K562 (cell line): Measurements from ENCODE around the gene PEDS1. TPM values are rescaled to one million over a fixed set of nuclear protein-coding genes. Genes with fewer than 3 reads are reported as not detected.

Experiments used
- ATF1 ChIP-seq, 2 experiments: fragments of 450-650 bp in 1 of 2; IDR thresholded peaks; 2 replicates each; pipeline ENCODE4 v1.6.1; 2016; ENCODE audit warnings: missing compliant biosample characterization in 1 of 2, missing genetic modification characterization in 1 of 2
- CREM ChIP-seq: IDR thresholded peaks from 2 replicates; pipeline ENCODE4 v1.6.1; 2014; ENCODE audit warnings: antibody characterized with exemption, low read depth
- EP400 ChIP-seq: fragments of 450-650 bp; IDR thresholded peaks from 2 replicates; pipeline ENCODE4 v1.6.1; 2017; ENCODE audit warnings: antibody characterized with exemption, mild to moderate bottlenecking, moderate library complexity
- MEIS2 ChIP-seq: fragments of 450-650 bp; IDR thresholded peaks from 2 replicates; pipeline ENCODE4 v1.6.1; 2014; ENCODE audit warnings: mild to moderate bottlenecking; ENCODE audit not compliant: partially characterized antibody
- MYC ChIP-seq, 2 experiments: fragments of 250-450 bp in 1 of 2; sonication (Bioruptor Pico) in 1 of 2; IDR thresholded peaks; 2 replicates each; pipeline versions ENCODE4 v1.5.1 to v1.6.1; 2012 to 2021; ENCODE audit warnings: low read depth in 2 of 2, borderline replicate concordance in 1 of 2, improper control_type of control experiment in 1 of 2, low read length in 1 of 2, mild to moderate bottlenecking in 1 of 2, moderate library complexity in 1 of 2
- PHF8 ChIP-seq: fragments of 200-600 bp; sonication (generic); IDR thresholded peaks from 2 replicates; pipeline ENCODE4 v1.6.1; 2012; ENCODE audit warnings: mixed run types, mild to moderate bottlenecking, inconsistent platforms, low read length, moderate library complexity, borderline replicate concordance
- SOX6 ChIP-seq: fragments of 450-650 bp; IDR thresholded peaks from 2 replicates; pipeline ENCODE4 v1.6.1; 2014; ENCODE audit warnings: mild to moderate bottlenecking
- TEAD1 ChIP-seq, 2 experiments: fragments of 450-650 bp in 1 of 2; sonication (generic) in 1 of 2; formaldehyde crosslinking; IDR thresholded peaks; 2 replicates each; pipeline versions ENCODE4 v1.4.0 to v1.8.0; 2020 to 2022; ENCODE audit warnings: mild to moderate bottlenecking in 2 of 2, missing genetic modification reagents in 1 of 2
- ZNF766 ChIP-seq: fragments of 200-800 bp; sonication (Bioruptor generic); conservative IDR thresholded peaks from 2 replicates; pipeline ENCODE4 v1.6.1; 2016; ENCODE audit warnings: missing genetic modification characterization, missing compliant biosample characterization
- ZNF778 ChIP-seq: fragments of 450-650 bp; formaldehyde crosslinking; IDR thresholded peaks from 2 replicates; pipeline ENCODE4 v1.4.0; 2020; ENCODE audit warnings: mild to moderate bottlenecking, moderate library complexity
- polyA plus RNA-seq, 8 experiments: library from polyadenylated mRNA; depleted of rRNA in 4 of 8; stranded (reverse) in 5 of 8; unstranded in 3 of 8; fragments of >200 nt; fragmentation: Nextera tagmentation in 2 of 8; fragmentation: Illumina TruSeq in 1 of 8; extraction: Ambion mirVana in 2 of 8; extraction: Trizol in 1 of 8; gene quantifications; 2 replicates each; pipeline versions ENCODE4 v1.2.1 to v1.2.3, GENCODE V29; 2011 to 2014; ENCODE audit warnings: inconsistent platforms in 1 of 8, missing spikeins in 1 of 8
- total RNA-seq, 7 experiments: library from RNA; depleted of rRNA in 6 of 7; stranded (reverse); fragments of >200 nt in 6 of 7; fragmentation: Illumina TruSeq in 2 of 7; extraction: Trizol in 2 of 7; gene quantifications; 2 replicates each; pipeline versions ENCODE4 v1.2.1 to v1.2.3, GENCODE V29; 2011 to 2021; ENCODE audit warnings: low replicate concordance in 1 of 7
- TF ChIP-seq, protein P1 (sequence below): fragments of 200-800 bp; sonication (Bioruptor generic); IDR thresholded peaks from 2 replicates; pipeline ENCODE4 v1.6.1; 2017; ENCODE audit warnings: missing genetic modification characterization, missing compliant biosample characterization
- TF ChIP-seq, protein P2 (sequence below): conservative IDR thresholded peaks from 2 replicates; pipeline ENCODE4 v1.6.1; 2011; ENCODE audit warnings: low read depth, mild to moderate bottlenecking, low read length; ENCODE audit not compliant: control insufficient read depth
- TF ChIP-seq, protein P3 (sequence below), 3 experiments: fragments of 200-800 bp in 1 of 3; sonication (Bioruptor generic) in 1 of 3; sonication (generic) in 1 of 3; formaldehyde crosslinking in 1 of 3; IDR thresholded peaks; 2 replicates each; pipeline versions ENCODE4 v1.6.1 to v1.8.0; 2016 to 2022; ENCODE audit warnings: mild to moderate bottlenecking in 2 of 3, missing compliant biosample characterization in 2 of 3, missing genetic modification characterization in 2 of 3, missing genetic modification reagents in 1 of 3
- TF ChIP-seq, protein P4 (sequence below): fragments of 450-650 bp; IDR thresholded peaks from 2 replicates; pipeline ENCODE4 v1.6.1; 2017; ENCODE audit warnings: antibody characterized with exemption, mild to moderate bottlenecking

PEDS1 gene
- total and polyA plus RNA-seq, 9 of the 15 experiments (the other 6 are each of a cell fraction or from before 2014, with no cell fraction given) = 2.9 to 38.5 (median 24.2) TPM

DNA sequence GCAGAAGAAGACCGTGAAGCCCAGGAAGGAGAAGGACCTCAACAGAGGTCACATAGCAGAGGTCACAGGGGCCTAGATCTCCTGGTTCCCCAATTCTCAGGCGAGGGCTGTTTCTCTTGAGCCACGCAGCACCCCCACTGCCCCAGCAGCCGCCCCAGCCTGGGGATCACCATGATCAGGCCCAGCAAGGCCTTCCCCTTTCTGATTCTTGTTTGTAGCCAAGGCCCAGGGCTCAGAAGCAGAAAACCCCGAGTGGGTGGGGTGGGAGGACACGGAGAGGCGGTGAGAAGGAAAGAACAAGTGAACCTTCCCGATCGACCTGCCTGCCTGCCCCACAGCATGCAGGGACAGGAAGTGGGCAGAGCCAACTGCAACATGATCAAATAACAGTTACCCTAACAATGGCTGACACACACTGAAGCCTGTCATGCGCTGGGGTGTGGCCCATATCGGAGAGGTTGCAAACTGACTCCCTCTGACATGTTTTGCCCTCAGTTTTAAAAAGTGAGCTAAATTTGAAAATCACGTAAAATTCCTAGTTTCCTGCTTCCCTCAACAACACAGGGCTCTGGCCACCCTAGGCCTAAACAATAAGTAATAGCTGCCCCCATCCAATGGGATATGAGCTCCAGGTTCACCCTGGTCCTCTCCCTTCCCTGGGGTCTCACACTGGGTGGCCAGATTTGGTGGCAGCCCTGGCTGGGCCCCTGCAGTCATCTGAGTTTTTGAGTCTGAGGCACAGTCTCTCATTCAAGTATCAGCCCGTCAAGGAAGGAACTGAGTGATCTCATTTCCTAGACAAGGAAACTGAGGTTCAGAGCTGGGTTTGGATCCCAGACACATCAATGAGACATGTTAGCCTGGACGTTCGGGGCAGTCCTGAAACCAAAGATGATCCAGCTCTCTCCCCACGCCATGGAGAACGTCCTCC is 6.5 kb downstream of the PEDS1 start (continued):
- TF ChIP-seq MEIS2 (peak; percentile 35), ZNF778 (CRISPR knock-in tag) (no peak), TEAD1 (CRISPR knock-in tag; IDR thresholded peaks at IDR 0.05) (peak in 1 of 2 experiments; percentile 5; a peak in 1 of 4 replicates), ZNF766 (CRISPR knock-in tag) (peak; percentile 71; the same call in 1 of the 2 replicates), EP400 (peak; percentile 51; the same call in 1 of the 2 replicates), SOX6 (peak; percentile 42; the same call in 1 of the 2 replicates), CREM (peak; percentile 50), ATF1 (CRISPR knock-in tag; IDR thresholded peaks at IDR 0.05) (no peak), ATF1 (tag; IDR thresholded peaks at IDR 0.05) (peak; percentile 36; the same call in 1 of the 2 replicates), MYC (IDR thresholded peaks at IDR 0.05; ENCODE audit: low read depth, low read length) (peak; percentile 54; the same call in 1 of the 2 replicates), MYC (CRISPR knock-in tag; IDR thresholded peaks at IDR 0.05; ENCODE audit: borderline replicate concordance, low read depth) (no peak), PHF8 (peak; percentile 53; the same call in 1 of the 2 replicates)
- TF ChIP-seq, protein P1, sequence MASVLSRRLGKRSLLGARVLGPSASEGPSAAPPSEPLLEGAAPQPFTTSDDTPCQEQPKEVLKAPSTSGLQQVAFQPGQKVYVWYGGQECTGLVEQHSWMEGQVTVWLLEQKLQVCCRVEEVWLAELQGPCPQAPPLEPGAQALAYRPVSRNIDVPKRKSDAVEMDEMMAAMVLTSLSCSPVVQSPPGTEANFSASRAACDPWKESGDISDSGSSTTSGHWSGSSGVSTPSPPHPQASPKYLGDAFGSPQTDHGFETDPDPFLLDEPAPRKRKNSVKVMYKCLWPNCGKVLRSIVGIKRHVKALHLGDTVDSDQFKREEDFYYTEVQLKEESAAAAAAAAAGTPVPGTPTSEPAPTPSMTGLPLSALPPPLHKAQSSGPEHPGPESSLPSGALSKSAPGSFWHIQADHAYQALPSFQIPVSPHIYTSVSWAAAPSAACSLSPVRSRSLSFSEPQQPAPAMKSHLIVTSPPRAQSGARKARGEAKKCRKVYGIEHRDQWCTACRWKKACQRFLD (CRISPR knock-in tag) = peak; percentile 89
- TF ChIP-seq, protein P2, sequence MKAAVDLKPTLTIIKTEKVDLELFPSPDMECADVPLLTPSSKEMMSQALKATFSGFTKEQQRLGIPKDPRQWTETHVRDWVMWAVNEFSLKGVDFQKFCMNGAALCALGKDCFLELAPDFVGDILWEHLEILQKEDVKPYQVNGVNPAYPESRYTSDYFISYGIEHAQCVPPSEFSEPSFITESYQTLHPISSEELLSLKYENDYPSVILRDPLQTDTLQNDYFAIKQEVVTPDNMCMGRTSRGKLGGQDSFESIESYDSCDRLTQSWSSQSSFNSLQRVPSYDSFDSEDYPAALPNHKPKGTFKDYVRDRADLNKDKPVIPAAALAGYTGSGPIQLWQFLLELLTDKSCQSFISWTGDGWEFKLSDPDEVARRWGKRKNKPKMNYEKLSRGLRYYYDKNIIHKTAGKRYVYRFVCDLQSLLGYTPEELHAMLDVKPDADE = peak; percentile 36; the same call in 1 of the 2 replicates
- TF ChIP-seq, protein P3, sequence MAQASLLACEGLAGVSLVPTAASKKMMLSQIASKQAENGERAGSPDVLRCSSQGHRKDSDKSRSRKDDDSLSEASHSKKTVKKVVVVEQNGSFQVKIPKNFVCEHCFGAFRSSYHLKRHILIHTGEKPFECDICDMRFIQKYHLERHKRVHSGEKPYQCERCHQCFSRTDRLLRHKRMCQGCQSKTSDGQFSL (CRISPR knock-in tag; IDR thresholded peaks at IDR 0.05) = peak; percentile 76
- TF ChIP-seq, protein P3 (tag; IDR thresholded peaks at IDR 0.05) = no peak
- TF ChIP-seq, protein P4, sequence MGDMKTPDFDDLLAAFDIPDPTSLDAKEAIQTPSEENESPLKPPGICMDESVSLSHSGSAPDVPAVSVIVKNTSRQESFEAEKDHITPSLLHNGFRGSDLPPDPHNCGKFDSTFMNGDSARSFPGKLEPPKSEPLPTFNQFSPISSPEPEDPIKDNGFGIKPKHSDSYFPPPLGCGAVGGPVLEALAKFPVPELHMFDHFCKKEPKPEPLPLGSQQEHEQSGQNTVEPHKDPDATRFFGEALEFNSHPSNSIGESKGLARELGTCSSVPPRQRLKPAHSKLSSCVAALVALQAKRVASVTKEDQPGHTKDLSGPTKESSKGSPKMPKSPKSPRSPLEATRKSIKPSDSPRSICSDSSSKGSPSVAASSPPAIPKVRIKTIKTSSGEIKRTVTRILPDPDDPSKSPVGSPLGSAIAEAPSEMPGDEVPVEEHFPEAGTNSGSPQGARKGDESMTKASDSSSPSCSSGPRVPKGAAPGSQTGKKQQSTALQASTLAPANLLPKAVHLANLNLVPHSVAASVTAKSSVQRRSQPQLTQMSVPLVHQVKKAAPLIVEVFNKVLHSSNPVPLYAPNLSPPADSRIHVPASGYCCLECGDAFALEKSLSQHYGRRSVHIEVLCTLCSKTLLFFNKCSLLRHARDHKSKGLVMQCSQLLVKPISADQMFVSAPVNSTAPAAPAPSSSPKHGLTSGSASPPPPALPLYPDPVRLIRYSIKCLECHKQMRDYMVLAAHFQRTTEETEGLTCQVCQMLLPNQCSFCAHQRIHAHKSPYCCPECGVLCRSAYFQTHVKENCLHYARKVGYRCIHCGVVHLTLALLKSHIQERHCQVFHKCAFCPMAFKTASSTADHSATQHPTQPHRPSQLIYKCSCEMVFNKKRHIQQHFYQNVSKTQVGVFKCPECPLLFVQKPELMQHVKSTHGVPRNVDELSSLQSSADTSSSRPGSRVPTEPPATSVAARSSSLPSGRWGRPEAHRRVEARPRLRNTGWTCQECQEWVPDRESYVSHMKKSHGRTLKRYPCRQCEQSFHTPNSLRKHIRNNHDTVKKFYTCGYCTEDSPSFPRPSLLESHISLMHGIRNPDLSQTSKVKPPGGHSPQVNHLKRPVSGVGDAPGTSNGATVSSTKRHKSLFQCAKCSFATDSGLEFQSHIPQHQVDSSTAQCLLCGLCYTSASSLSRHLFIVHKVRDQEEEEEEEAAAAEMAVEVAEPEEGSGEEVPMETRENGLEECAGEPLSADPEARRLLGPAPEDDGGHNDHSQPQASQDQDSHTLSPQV = peak; percentile 93
